Measurements from ENCODE around the gene RUNX2.

DNA sequence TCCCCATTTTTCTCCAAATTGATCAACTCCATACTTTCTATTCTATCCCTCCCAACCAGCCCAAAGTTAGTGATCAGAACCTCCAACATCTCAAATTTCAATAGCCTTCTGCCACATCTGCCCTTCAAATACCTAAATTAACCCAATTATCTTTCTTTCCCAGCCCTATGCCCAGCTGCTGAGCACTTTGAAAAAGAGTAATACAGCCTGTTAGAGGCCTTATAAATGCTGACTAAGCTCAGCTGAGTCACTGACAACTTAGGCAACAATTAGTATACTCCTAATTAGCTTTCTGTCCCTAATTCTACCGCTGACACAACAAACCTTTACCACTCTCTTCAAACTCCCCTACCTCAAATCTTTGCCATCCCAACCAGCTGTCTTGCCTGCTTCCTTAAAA lies 23.5 kb downstream of the RUNX2 start:
- TF ChIP-seq, protein P1, sequence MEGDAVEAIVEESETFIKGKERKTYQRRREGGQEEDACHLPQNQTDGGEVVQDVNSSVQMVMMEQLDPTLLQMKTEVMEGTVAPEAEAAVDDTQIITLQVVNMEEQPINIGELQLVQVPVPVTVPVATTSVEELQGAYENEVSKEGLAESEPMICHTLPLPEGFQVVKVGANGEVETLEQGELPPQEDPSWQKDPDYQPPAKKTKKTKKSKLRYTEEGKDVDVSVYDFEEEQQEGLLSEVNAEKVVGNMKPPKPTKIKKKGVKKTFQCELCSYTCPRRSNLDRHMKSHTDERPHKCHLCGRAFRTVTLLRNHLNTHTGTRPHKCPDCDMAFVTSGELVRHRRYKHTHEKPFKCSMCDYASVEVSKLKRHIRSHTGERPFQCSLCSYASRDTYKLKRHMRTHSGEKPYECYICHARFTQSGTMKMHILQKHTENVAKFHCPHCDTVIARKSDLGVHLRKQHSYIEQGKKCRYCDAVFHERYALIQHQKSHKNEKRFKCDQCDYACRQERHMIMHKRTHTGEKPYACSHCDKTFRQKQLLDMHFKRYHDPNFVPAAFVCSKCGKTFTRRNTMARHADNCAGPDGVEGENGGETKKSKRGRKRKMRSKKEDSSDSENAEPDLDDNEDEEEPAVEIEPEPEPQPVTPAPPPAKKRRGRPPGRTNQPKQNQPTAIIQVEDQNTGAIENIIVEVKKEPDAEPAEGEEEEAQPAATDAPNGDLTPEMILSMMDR (IDR thresholded peaks at IDR 0.05; ENCODE audit: low read depth, low read length, missing input control), result no peak
- no peak for TF ChIP-seq SP1 (IDR thresholded peaks at IDR 0.05)
- TF ChIP-seq, protein P2, sequence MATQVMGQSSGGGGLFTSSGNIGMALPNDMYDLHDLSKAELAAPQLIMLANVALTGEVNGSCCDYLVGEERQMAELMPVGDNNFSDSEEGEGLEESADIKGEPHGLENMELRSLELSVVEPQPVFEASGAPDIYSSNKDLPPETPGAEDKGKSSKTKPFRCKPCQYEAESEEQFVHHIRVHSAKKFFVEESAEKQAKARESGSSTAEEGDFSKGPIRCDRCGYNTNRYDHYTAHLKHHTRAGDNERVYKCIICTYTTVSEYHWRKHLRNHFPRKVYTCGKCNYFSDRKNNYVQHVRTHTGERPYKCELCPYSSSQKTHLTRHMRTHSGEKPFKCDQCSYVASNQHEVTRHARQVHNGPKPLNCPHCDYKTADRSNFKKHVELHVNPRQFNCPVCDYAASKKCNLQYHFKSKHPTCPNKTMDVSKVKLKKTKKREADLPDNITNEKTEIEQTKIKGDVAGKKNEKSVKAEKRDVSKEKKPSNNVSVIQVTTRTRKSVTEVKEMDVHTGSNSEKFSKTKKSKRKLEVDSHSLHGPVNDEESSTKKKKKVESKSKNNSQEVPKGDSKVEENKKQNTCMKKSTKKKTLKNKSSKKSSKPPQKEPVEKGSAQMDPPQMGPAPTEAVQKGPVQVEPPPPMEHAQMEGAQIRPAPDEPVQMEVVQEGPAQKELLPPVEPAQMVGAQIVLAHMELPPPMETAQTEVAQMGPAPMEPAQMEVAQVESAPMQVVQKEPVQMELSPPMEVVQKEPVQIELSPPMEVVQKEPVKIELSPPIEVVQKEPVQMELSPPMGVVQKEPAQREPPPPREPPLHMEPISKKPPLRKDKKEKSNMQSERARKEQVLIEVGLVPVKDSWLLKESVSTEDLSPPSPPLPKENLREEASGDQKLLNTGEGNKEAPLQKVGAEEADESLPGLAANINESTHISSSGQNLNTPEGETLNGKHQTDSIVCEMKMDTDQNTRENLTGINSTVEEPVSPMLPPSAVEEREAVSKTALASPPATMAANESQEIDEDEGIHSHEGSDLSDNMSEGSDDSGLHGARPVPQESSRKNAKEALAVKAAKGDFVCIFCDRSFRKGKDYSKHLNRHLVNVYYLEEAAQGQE (IDR thresholded peaks at IDR 0.05), result no peak
- no peak for TF ChIP-seq JUND (IDR thresholded peaks at IDR 0.05)
- TF ChIP-seq, protein P3, sequence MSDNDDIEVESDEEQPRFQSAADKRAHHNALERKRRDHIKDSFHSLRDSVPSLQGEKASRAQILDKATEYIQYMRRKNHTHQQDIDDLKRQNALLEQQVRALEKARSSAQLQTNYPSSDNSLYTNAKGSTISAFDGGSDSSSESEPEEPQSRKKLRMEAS (IDR thresholded peaks at IDR 0.05), result no peak

Data from liver (tissue), 3 donors.